NCI-H2196 treated with DMSO at 0.1 percent for 48 hours (cell line): ENCODE results near the gene SMG5.
"Not testable (repeated sequence)": the region's sequence is repeated elsewhere in the genome, so short reads cannot be mapped to it uniquely, and the experiment has no call there.

Source experiments
- DNase-seq: peaks from one replicate; lab custom pipeline; 2025; ENCODE audit not compliant: unreplicated experiment; lab: John Stamatoyannopoulos, UW

Gene SMG5

GRCh38 chr1:156244712-156245111, 37.9 kb downstream of the SMG5 start:
- no peak for DNase-seq

- DNase-seq = no peak
Observed at GRCh38 chr1:156244126-156244525, 38.5 kb downstream of the SMG5 start.

- no peak for DNase-seq
Observed at GRCh38 chr1:156242738-156243137, 39.9 kb downstream of the SMG5 start.

- DNase-seq = no peak
Observed at GRCh38 chr1:156241926-156242325, 40.7 kb downstream of the SMG5 start, which contains the start of gene BGLAP. Gene BGLAP (plus strand): TSS chr1:156242184. CDS start chr1:156242232, 48 bp downstream.

GRCh38 chr1:156241311-156241811, 41.3 kb downstream of the SMG5 start:
- DNase-seq = no peak

GRCh38 chr1:156238248-156238647, 44.4 kb downstream of the SMG5 start:
- DNase-seq = no peak

- DNase-seq = no peak
Observed at GRCh38 chr1:156236164-156236563, 46.5 kb downstream of the SMG5 start.

GRCh38 chr1:156233426-156234127, 49.0 kb downstream of the SMG5 start:
- no peak for DNase-seq

GRCh38 chr1:156232201-156232894, 50.3 kb downstream of the SMG5 start:
- no peak for DNase-seq

GRCh38 chr1:156230473-156230837, 52.2 kb downstream of the SMG5 start:
- DNase-seq = no peak

- no peak for DNase-seq
Observed at GRCh38 chr1:156229809-156230472, 52.7 kb downstream of the SMG5 start.

GRCh38 chr1:156228501-156228900, 54.1 kb downstream of the SMG5 start:
- DNase-seq = no peak

GRCh38 chr1:156226782-156227181, 55.8 kb downstream of the SMG5 start:
- DNase-seq = no peak

- DNase-seq = no peak
Observed at GRCh38 chr1:156226116-156226538, 56.5 kb downstream of the SMG5 start.

GRCh38 chr1:156225677-156226014, 57.0 kb downstream of the SMG5 start:
- DNase-seq = no peak

GRCh38 chr1:156221986-156222692, 60.5 kb downstream of the SMG5 start:
- DNase-seq = no peak

- DNase-seq = no peak
Observed at GRCh38 chr1:156220226-156220625, 62.4 kb downstream of the SMG5 start.

- no peak for DNase-seq
Observed at GRCh38 chr1:156217871-156218270, 64.8 kb downstream of the SMG5 start.

GRCh38 chr1:156216361-156217086, 66.1 kb downstream of the SMG5 start:
- not testable (repeated sequence) for DNase-seq

GRCh38 chr1:156214024-156214748, 68.4 kb downstream of the SMG5 start:
- DNase-seq = no peak
